IMR-90 (cell line): ENCODE data around the gene NDUFA6.

Source experiments
- CEBPB ChIP-seq: IDR thresholded peaks from 2 replicates; pipeline ENCODE4 v1.6.1; 2012; ENCODE audit warnings: low read depth, low read length, improper control_type of control experiment
- CHD1 ChIP-seq: IDR thresholded peaks from 2 replicates; pipeline ENCODE4 v1.6.1; 2012; ENCODE audit warnings: low read depth, low read length, improper control_type of control experiment
- CTCF ChIP-seq: conservative IDR thresholded peaks from 2 replicates; pipeline ENCODE4 v1.5.1; 2012; ENCODE audit warnings: mild to moderate bottlenecking, low read depth, low read length, improper control_type of control experiment
- ELK1 ChIP-seq: fragments of 150-350 bp; IDR thresholded peaks from 2 replicates; pipeline ENCODE4 v1.6.1; 2016; ENCODE audit warnings: low read depth, mild to moderate bottlenecking, low read length, moderate library complexity, borderline replicate concordance
- FOS ChIP-seq: fragments of 150-350 bp; IDR thresholded peaks from 2 replicates; pipeline ENCODE4 v1.6.1; 2016; ENCODE audit warnings: low read depth, low read length
- MAFK ChIP-seq: IDR thresholded peaks from 2 replicates; pipeline ENCODE4 v1.6.1; 2012; ENCODE audit warnings: low read depth, low read length, improper control_type of control experiment
- POLR2A ChIP-seq: IDR thresholded peaks from 2 replicates; pipeline ENCODE4 v1.6.1; 2012; ENCODE audit warnings: mild to moderate bottlenecking, low read depth, low read length
- RCOR1 ChIP-seq: IDR thresholded peaks from 2 replicates; pipeline ENCODE4 v1.6.1; 2012; ENCODE audit warnings: mild to moderate bottlenecking, low read length, improper control_type of control experiment; ENCODE audit not compliant: insufficient replicate concordance
- RFX5 ChIP-seq: IDR thresholded peaks from 2 replicates; pipeline ENCODE4 v1.8.0; 2012; ENCODE audit warnings: low read depth, mild to moderate bottlenecking, low read length, moderate library complexity
- SMC3 ChIP-seq: fragments of 150-350 bp; IDR thresholded peaks from 2 replicates; pipeline ENCODE4 v1.6.1; 2016; ENCODE audit warnings: low read depth, mild to moderate bottlenecking, antibody characterized with exemption, low read length, moderate library complexity
- USF2 ChIP-seq: fragments of 150-350 bp; IDR thresholded peaks from 2 replicates; pipeline ENCODE4 v1.6.1; 2017; ENCODE audit warnings: mild to moderate bottlenecking, antibody characterized with exemption, low read length, low read depth

- TF ChIP-seq USF2 (no peak), CTCF (no peak), SMC3 (no peak), CHD1 (no peak), POLR2A (no peak), RCOR1 (no peak), RFX5 (no peak), CEBPB (no peak), MAFK (no peak), FOS (no peak), ELK1 (no peak)
Measured at GRCh38 chr22:42069801-42070516, 20.6 kb downstream of the NDUFA6 start.
